Psoas muscle (tissue), 8 donors: ENCODE data around the gene TBC1D17. TPM values are rescaled to one million over a fixed set of nuclear protein-coding genes. Genes with fewer than 3 reads are reported as not detected.

Experiments used
- ATAC-seq, 4 donors: fragments of 200-7000 bp; cut with Tn5 transposase; one replicate each; pipeline ENCODE4 v1.9.1; 2020; ENCODE audit warnings: moderate library complexity in 3 of 4, mild to moderate bottlenecking in 2 of 4
- DNase-seq, 2 donors: peaks; one replicate each; pipeline ENCODE4 v3.0.0-alpha.2; 2020
- H3K27ac ChIP-seq: fragments of 200-600 bp; one replicate; pipeline ENCODE4 v1.8.0; 2022
- H3K27me3 ChIP-seq, 3 donors: fragments of 200-600 bp in 1 of 3; one replicate each; pipeline versions ENCODE4 v1.6.1 to v1.8.0; 2013 to 2022; ENCODE audit warnings: low read length in 2 of 3, mild to moderate bottlenecking in 2 of 3, moderate library complexity in 1 of 3; ENCODE audit not compliant: insufficient read depth in 3 of 3
- H3K36me3 ChIP-seq, 2 donors: fragments of 200-600 bp in 1 of 2; one replicate each; pipeline versions ENCODE4 v1.6.1 to v1.8.0; 2013 to 2022; ENCODE audit warnings: low read depth in 1 of 2, mild to moderate bottlenecking in 1 of 2, moderate library complexity in 1 of 2; ENCODE audit not compliant: insufficient read depth in 1 of 2
- H3K4me1 ChIP-seq: fragments of 200-600 bp; one replicate; pipeline ENCODE4 v1.8.0; 2022
- H3K4me3 ChIP-seq: fragments of 200-600 bp; one replicate; pipeline ENCODE4 v1.8.0; 2022; ENCODE audit warnings: mild to moderate bottlenecking
- H3K9me3 ChIP-seq: fragments of 200-600 bp; one replicate; pipeline ENCODE4 v1.8.0; 2022
- CTCF ChIP-seq: fragments of 200-600 bp; IDR thresholded peaks from one replicate; pipeline ENCODE4 v1.8.0; 2022; ENCODE audit warnings: antibody characterized with exemption
- WGBS, 3 donors: extraction: QIAGEN DNeasy Blood & Tissue Kit; methylation state at CpG; one replicate each; pipeline versions ENCODE4 v1.1.6 to v1.1.7; 2013; 5-methylcytosine and 5-hydroxymethylcytosine counted together
- intact Hi-C, 2 donors: fragments of 100-400 bp; cut with DNase I; formaldehyde crosslinking; loops; one replicate each; pipeline versions ENCODE4 v1.11.0 to v1.14.2; 2022
- polyA plus RNA-seq, 3 donors: library from polyadenylated mRNA; stranded (reverse); fragments of 200-250 nt; gene quantifications; one replicate each; pipeline ENCODE4 v1.2.3, GENCODE V29; 2013
- total RNA-seq, 4 donors: library from RNA; stranded (reverse); fragmentation: NEBNext Ultra II Directional in 2 of 4; extraction: Animal tissue kit (Norgen Biotek cat#: 25700) in 2 of 4; gene quantifications; one replicate each; pipeline versions ENCODE4 v1.2.1 to v1.2.4, GENCODE V29; 2021 to 2023
- donor health status: healthy with polysubstance abuse.
- donor health status: DM: no; HTN: no; CAD: no; lungs with moderate emphysema.
- donor health status: Bipolar disorder and iron deficiency.
- donor health status: healthy.
- donor health status: DM: yes; HTN: yes; CAD: no.
- donor health status: DM: no; HTN: no; CAD: no.
- donor health status: DM: no; HTN: no; CAD: no.
- donor health status: DM: yes; HTN: yes; CAD: no.

The TBC1D17 gene
- total and polyA plus RNA-seq, 7 donors: 36.3 to 107 (median 81.8) TPM

GRCh38 chr19:49929611-49930482, 52.3 kb downstream of the TBC1D17 start:
- no peaks in the 10 kb centered on the region for H3K27me3 ChIP-seq
- H3K27ac ChIP-seq: peak overlapping the region; percentile 88
- ATAC-seq (peak; percentile 88 to 93 (median 92)), DNase-seq (peak; percentile 92 to 95)
- TF ChIP-seq CTCF: no peak
- peaks cover 25% of the 10 kb centered on the region for H3K4me1 ChIP-seq
- no peaks in the 10 kb centered on the region for H3K9me3 ChIP-seq
- intact Hi-C loops: loop anchor here (5.0 to 10.0 kb wide), 2 partner anchors 38 to 205 kb away; no protein-coding TSS in a partner anchor
- 2 to 4% (median 3%) methylated on average over 43 of the region's 43 CpGs for WGBS, 3 donors
- H3K4me3 ChIP-seq: peak overlapping the region; percentile 98
- H3K36me3 ChIP-seq: peaks cover 0 to 35% of the 10 kb centered on the region in 2 donors

- peak; percentile 47 to 74 for DNase-seq
Observed at GRCh38 chr19:49930483-49931011, 53.0 kb downstream of the TBC1D17 start.

GRCh38 chr19:49931293-49932040, 54.0 kb downstream of the TBC1D17 start:
- no peaks in the 10 kb centered on the region for H3K27me3 ChIP-seq
- H3K4me1 ChIP-seq: peaks cover 18% of the 10 kb centered on the region
- DNase-seq: no peak
- TF ChIP-seq CTCF: no peak
- no peak overlapping the region for H3K27ac ChIP-seq
- WGBS, 3 donors: 85 to 88% (median 86%) methylated on average over 7 of the region's 7 CpGs
- H3K36me3 ChIP-seq: peaks cover 0 to 19% of the 10 kb centered on the region in 2 donors
- intact Hi-C loops: loop anchor here in 1 of 2 donors (10.0 kb wide), 1 partner anchor 203 kb away; no protein-coding TSS in a partner anchor
- H3K4me3 ChIP-seq: no peak overlapping the region
- no peak for ATAC-seq
- H3K9me3 ChIP-seq: no peaks in the 10 kb centered on the region

More at GRCh38 chr19:49930483-49931011, 53.0 kb downstream of the TBC1D17 start:
- TF ChIP-seq CTCF: no peak
- intact Hi-C loops: loop anchor here in 1 of 2 donors (10.0 kb wide), 1 partner anchor 204 kb away; no protein-coding TSS in a partner anchor
- ATAC-seq: no peak
- Histone ChIP-seq H3K27me3 (no peaks in the 10 kb centered on the region), H3K27ac (peak overlapping the region; percentile 88), H3K9me3 (no peaks in the 10 kb centered on the region), H3K4me1 (peaks cover 19% of the 10 kb centered on the region), H3K4me3 (peak overlapping the region; percentile 98), H3K36me3 (peaks cover 0 to 28% of the 10 kb centered on the region in 2 donors)
- WGBS, 3 donors: 48 to 55% (median 54%) methylated on average over 15 of the region's 15 CpGs

- ATAC-seq: no peak
- intact Hi-C loops: loop anchor here in 1 of 2 donors (10.0 kb wide), 1 partner anchor 203 kb away; no protein-coding TSS in a partner anchor
- DNase-seq: no peak
- Histone ChIP-seq H3K27ac (no peak overlapping the region), H3K4me3 (no peak overlapping the region), H3K9me3 (no peaks in the 10 kb centered on the region), H3K4me1 (peaks cover 16% of the 10 kb centered on the region), H3K36me3 (peaks cover 0 to 15% of the 10 kb centered on the region in 2 donors), H3K27me3 (no peaks in the 10 kb centered on the region)
- 93 to 96% (median 95%) methylated on average over 5 of the region's 5 CpGs for WGBS, 3 donors
- no peak for TF ChIP-seq CTCF
Observed at GRCh38 chr19:49932041-49932451, 54.5 kb downstream of the TBC1D17 start.
